ENCODE data around the gene SLC5A7. TPM values are rescaled to one million over a fixed set of nuclear protein-coding genes. Genes with fewer than 3 reads are reported as not detected.

SLC5A7 gene
- total and polyA plus RNA-seq, 2 donors (not counting 1 experiment from before 2014, with no cell fraction given) = not detected

DNA sequence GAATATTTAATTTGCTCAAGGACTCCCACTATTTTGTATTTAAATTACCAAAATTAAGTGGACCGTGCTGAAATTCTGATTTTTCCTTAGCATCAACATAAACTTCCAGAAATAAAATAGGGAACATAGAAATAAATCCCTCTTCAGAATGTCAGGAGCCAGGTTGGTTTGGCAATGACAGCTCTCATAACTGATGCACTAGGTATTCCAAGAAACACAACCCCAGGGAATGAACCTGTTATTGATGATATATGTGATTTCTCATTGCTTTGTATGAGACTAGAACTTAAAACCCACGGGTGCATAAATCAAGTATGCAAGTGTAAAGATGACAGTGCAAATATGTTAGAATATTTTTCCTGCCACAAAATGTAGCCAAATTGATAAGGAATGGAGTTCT lies 12.8 kb downstream of the SLC5A7 start:
- TF ChIP-seq, protein P1, sequence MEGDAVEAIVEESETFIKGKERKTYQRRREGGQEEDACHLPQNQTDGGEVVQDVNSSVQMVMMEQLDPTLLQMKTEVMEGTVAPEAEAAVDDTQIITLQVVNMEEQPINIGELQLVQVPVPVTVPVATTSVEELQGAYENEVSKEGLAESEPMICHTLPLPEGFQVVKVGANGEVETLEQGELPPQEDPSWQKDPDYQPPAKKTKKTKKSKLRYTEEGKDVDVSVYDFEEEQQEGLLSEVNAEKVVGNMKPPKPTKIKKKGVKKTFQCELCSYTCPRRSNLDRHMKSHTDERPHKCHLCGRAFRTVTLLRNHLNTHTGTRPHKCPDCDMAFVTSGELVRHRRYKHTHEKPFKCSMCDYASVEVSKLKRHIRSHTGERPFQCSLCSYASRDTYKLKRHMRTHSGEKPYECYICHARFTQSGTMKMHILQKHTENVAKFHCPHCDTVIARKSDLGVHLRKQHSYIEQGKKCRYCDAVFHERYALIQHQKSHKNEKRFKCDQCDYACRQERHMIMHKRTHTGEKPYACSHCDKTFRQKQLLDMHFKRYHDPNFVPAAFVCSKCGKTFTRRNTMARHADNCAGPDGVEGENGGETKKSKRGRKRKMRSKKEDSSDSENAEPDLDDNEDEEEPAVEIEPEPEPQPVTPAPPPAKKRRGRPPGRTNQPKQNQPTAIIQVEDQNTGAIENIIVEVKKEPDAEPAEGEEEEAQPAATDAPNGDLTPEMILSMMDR (IDR thresholded peaks at IDR 0.05) = no peak
- no peak for TF ChIP-seq EZH2 (IDR thresholded peaks at IDR 0.05; ENCODE audit: borderline replicate concordance, insufficient read depth, low read depth, low read length, poor library complexity, severe bottlenecking)
- H3K9me3 Mint-ChIP-seq (ENCODE audit: insufficient read depth) = peaks cover 2% of the 10 kb centered on the region
- Histone ChIP-seq H3K4me2 (replicated peaks; ENCODE audit: low read depth, low read length, poor library complexity, severe bottlenecking) (no peak overlapping the region), H2AFZ (ENCODE audit: insufficient read depth, low read depth, low read length, poor library complexity, severe bottlenecking) (no peak overlapping the region), H3K9ac (ENCODE audit: low read length) (no peak overlapping the region), H3K4me1 (ENCODE audit: control insufficient read depth in 2 of 2, insufficient read depth in 2 of 2, low read length in 2 of 2) (no peaks in the 10 kb centered on the region), H3K4me3 (ENCODE audit: control extremely low read depth in 1 of 5, extremely low read depth in 1 of 5, insufficient read depth in 1 of 5, low read depth in 2 of 5, low read length in 4 of 5) (no peak overlapping the region), H3K36me3 (replicated peaks in 1 of 2; ENCODE audit: control extremely low read depth in 1 of 2, control insufficient read depth in 1 of 2, extremely low read depth in 1 of 2, insufficient read depth in 2 of 2, low read length in 1 of 2) (no peaks in the 10 kb centered on the region), H3K27me3 (replicated peaks in 1 of 4; ENCODE audit: control extremely low read depth in 1 of 4, control insufficient read depth in 3 of 4, insufficient read depth in 4 of 4, low read length in 3 of 4) (no peaks in the 10 kb centered on the region), H3K9me3 (ENCODE audit: control extremely low read depth in 1 of 3, control insufficient read depth in 2 of 3, insufficient read depth in 1 of 3, low read length in 2 of 3) (peaks cover 0 to 3% (median 0%) of the 10 kb centered on the region in 3 donors), H3K27ac (ENCODE audit: low read length in 2 of 2) (no peak overlapping the region), H3K79me2 (ENCODE audit: control insufficient read depth, insufficient read depth, low read length) (no peaks in the 10 kb centered on the region), H4K20me1 (ENCODE audit: control insufficient read depth, insufficient read depth, low read length, poor library complexity, severe bottlenecking) (no peaks in the 10 kb centered on the region)
- H3K4me3 Mint-ChIP-seq = no peak overlapping the region
- no peaks in the 10 kb centered on the region for H3K27me3 Mint-ChIP-seq
- intact Hi-C loops (cut with micrococcal nuclease) = no loop called here
- DNase-seq (no peak), ATAC-seq (ENCODE audit: low read depth) (no peak)
- no peak overlapping the region for H3K27ac Mint-ChIP-seq
- POLR2A ChIA-PET = no interaction called here
- no peaks in the 10 kb centered on the region for H3K4me1 Mint-ChIP-seq
- CTCF ChIA-PET = no interaction called here
- no CpG with 5 or more reads among the region's 2 CpGs for WGBS (ENCODE audit: insufficient coverage)

DNA sequence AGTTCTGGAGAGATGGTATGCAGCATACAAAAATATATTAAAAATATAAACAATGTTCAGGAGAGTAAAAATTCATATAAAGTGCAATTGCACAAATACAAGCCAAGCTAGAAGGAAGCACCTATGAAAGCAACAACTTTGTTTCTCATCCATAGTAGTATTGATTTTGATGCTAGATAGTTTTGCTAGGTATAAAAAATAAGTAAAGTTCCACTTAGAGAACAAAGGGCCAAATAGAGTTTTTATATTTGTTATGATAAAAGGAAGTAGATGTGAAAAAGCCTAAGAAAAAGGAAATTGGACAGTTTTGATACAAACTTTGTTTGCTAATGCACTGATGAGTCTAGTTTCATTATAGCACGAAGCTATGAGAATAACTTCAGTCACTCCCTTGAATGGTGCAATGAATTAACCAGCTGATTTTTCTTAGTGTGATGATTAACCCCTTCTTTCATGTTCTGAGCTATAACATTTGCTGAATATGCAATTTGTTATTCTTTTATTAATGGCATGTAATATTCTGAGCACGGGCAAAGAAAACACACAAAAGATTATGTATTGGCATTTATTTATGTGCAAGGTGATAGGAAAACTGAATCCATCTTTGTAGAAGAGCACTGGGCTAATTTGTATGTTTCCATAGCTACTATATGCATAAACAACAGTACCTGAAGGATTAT lies 24.7 kb downstream of the SLC5A7 start:
- no peak overlapping the region for H3K27ac ChIP-seq (ENCODE audit: low read length in 2 of 2)
- no peak for DNase-seq
- POLR2A ChIA-PET = no interaction called here
- H3K27me3 ChIP-seq (replicated peaks in 1 of 4; ENCODE audit: control extremely low read depth in 1 of 4, control insufficient read depth in 3 of 4, insufficient read depth in 4 of 4, low read length in 3 of 4) = no peaks in the 10 kb centered on the region
- no peak overlapping the region for H3K9ac ChIP-seq (ENCODE audit: low read length)
- intact Hi-C loops (cut with micrococcal nuclease) = no loop called here
- no peak for ATAC-seq (ENCODE audit: low read depth)
- peaks cover 1 to 10% (median 3%) of the 10 kb centered on the region in 3 donors for H3K9me3 ChIP-seq (ENCODE audit: control extremely low read depth in 1 of 3, control insufficient read depth in 2 of 3, insufficient read depth in 1 of 3, low read length in 2 of 3)
- no peaks in the 10 kb centered on the region for H3K27me3 Mint-ChIP-seq
- no peak overlapping the region for H3K4me3 ChIP-seq (ENCODE audit: control extremely low read depth in 1 of 5, extremely low read depth in 1 of 5, insufficient read depth in 1 of 5, low read depth in 2 of 5, low read length in 4 of 5)
- H3K36me3 ChIP-seq (replicated peaks in 1 of 2; ENCODE audit: control extremely low read depth in 1 of 2, control insufficient read depth in 1 of 2, extremely low read depth in 1 of 2, insufficient read depth in 2 of 2, low read length in 1 of 2) = no peaks in the 10 kb centered on the region
- H2AFZ ChIP-seq (ENCODE audit: insufficient read depth, low read depth, low read length, poor library complexity, severe bottlenecking) = no peak overlapping the region
- no CpG with 5 or more reads among the region's 2 CpGs for WGBS (ENCODE audit: insufficient coverage)
- no peak overlapping the region for H3K4me3 Mint-ChIP-seq
- TF ChIP-seq, protein P1 (IDR thresholded peaks at IDR 0.05) = no peak
- no peak for TF ChIP-seq EZH2 (IDR thresholded peaks at IDR 0.05; ENCODE audit: borderline replicate concordance, insufficient read depth, low read depth, low read length, poor library complexity, severe bottlenecking)
- no peaks in the 10 kb centered on the region for H3K4me1 ChIP-seq (ENCODE audit: control insufficient read depth in 2 of 2, insufficient read depth in 2 of 2, low read length in 2 of 2)
- H3K9me3 Mint-ChIP-seq (ENCODE audit: insufficient read depth) = peaks cover 5% of the 10 kb centered on the region
- H4K20me1 ChIP-seq (ENCODE audit: control insufficient read depth, insufficient read depth, low read length, poor library complexity, severe bottlenecking) = no peaks in the 10 kb centered on the region
- CTCF ChIA-PET = no interaction called here
- no peaks in the 10 kb centered on the region for H3K4me1 Mint-ChIP-seq
- H3K4me2 ChIP-seq (replicated peaks; ENCODE audit: low read depth, low read length, poor library complexity, severe bottlenecking) = no peak overlapping the region
- no peaks in the 10 kb centered on the region for H3K79me2 ChIP-seq (ENCODE audit: control insufficient read depth, insufficient read depth, low read length)
- no peak overlapping the region for H3K27ac Mint-ChIP-seq
